ENCODE measurements around the gene SYNE2. TPM values are rescaled to one million over a fixed set of nuclear protein-coding genes. Genes with fewer than 3 reads are reported as not detected.
A peak's percentile ranks its signal among the peaks of the same experiment; 100 is the strongest.

SYNE2 gene
- total RNA-seq, 4 donors from 2014 or later = 92.4 to 165 (median 98.3) TPM

- 58% methylated on average over 2 of the region's 2 CpGs for WGBS
- Histone ChIP-seq H3K9me3 (no peaks in the 10 kb centered on the region), H3K4me3 (no peak overlapping the region), H3K27me3 (no peaks in the 10 kb centered on the region), H3K4me1 (peaks cover 0 to 24% (median 20%) of the 10 kb centered on the region in 4 donors), H3K27ac (replicated peaks in 1 of 4) (no peak overlapping the region), H3K36me3 (peaks cover 0 to 63% (median 9%) of the 10 kb centered on the region in 4 donors)
- TF ChIP-seq, protein P1, sequence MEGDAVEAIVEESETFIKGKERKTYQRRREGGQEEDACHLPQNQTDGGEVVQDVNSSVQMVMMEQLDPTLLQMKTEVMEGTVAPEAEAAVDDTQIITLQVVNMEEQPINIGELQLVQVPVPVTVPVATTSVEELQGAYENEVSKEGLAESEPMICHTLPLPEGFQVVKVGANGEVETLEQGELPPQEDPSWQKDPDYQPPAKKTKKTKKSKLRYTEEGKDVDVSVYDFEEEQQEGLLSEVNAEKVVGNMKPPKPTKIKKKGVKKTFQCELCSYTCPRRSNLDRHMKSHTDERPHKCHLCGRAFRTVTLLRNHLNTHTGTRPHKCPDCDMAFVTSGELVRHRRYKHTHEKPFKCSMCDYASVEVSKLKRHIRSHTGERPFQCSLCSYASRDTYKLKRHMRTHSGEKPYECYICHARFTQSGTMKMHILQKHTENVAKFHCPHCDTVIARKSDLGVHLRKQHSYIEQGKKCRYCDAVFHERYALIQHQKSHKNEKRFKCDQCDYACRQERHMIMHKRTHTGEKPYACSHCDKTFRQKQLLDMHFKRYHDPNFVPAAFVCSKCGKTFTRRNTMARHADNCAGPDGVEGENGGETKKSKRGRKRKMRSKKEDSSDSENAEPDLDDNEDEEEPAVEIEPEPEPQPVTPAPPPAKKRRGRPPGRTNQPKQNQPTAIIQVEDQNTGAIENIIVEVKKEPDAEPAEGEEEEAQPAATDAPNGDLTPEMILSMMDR (IDR thresholded peaks at IDR 0.05) = no peak
- no peak for TF ChIP-seq POLR2AphosphoS5 (IDR thresholded peaks at IDR 0.05)
- TF ChIP-seq POLR2A (IDR thresholded peaks at IDR 0.05; ENCODE audit: low read depth) = no peak
- no peak for TF ChIP-seq EP300 (IDR thresholded peaks at IDR 0.05)
- intact Hi-C loops (cut with DNase I) = loop anchor here (10.0 kb wide), 1 partner anchor 109 kb away; the partner anchor contains the start of gene SYNE2
- no peak for DNase-seq (ENCODE audit: extremely low spot score)
Measured at GRCh38 chr14:63963439-63963838, 110.6 kb downstream of the SYNE2 start.

GRCh38 chr14:63964113-63964512, 111.3 kb downstream of the SYNE2 start:
- no peak for TF ChIP-seq EP300 (IDR thresholded peaks at IDR 0.05)
- peaks cover 0 to 24% (median 20%) of the 10 kb centered on the region in 4 donors for H3K4me1 ChIP-seq
- WGBS = 92% methylated on average over 2 of the region's 2 CpGs
- no peak overlapping the region for H3K4me3 ChIP-seq
- H3K36me3 ChIP-seq = peaks cover 0 to 65% (median 9%) of the 10 kb centered on the region in 4 donors
- no peaks in the 10 kb centered on the region for H3K9me3 ChIP-seq
- H3K27me3 ChIP-seq = no peaks in the 10 kb centered on the region
- no peak for DNase-seq (ENCODE audit: extremely low spot score)
- H3K27ac ChIP-seq (replicated peaks in 1 of 4) = no peak overlapping the region
- intact Hi-C loops (cut with DNase I) = loop anchor here (10.0 kb wide), 1 partner anchor 109 kb away; the partner anchor contains the start of gene SYNE2

DNA sequence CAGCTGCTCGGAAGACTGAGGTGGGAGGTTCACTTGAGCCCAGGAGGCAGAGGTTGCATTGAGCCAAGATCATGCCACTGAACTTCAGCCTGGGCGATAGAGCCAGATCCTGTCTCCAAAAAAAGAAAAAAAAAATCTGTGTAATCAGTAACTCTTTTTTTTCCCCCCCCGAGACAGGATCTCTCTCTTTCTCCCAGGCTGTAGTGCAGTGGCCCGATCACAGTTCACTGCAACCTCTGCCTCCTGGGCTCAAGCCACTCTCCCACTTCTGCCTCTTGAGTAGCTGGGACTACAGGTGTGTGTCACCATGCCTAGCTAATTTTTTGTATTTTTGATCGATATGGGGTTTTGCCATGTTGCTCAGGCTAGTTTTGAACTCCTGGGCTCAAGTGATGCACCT, 113.6 kb downstream of the SYNE2 start:
- Histone ChIP-seq H3K4me3 (no peak overlapping the region), H3K9me3 (no peaks in the 10 kb centered on the region), H3K27ac (replicated peaks in 1 of 4) (no peak overlapping the region), H3K4me1 (peaks cover 0 to 24% (median 20%) of the 10 kb centered on the region in 4 donors), H3K27me3 (no peaks in the 10 kb centered on the region), H3K36me3 (peaks cover 0 to 67% (median 9%) of the 10 kb centered on the region in 4 donors)
- DNase-seq (ENCODE audit: extremely low spot score) = no peak
- 91% methylated on average over 5 of the region's 5 CpGs for WGBS
- intact Hi-C loops (cut with DNase I) = loop anchor here (10.0 kb wide), 1 partner anchor 112 kb away; the partner anchor contains the start of gene SYNE2
- no peak for TF ChIP-seq POLR2A (IDR thresholded peaks at IDR 0.05; ENCODE audit: low read depth)

GRCh38 chr14:63972323-63972932, 119.6 kb downstream of the SYNE2 start:
- TF ChIP-seq, protein P1 (IDR thresholded peaks at IDR 0.05) = no peak
- H3K4me3 ChIP-seq = peak overlapping the region in 1 of 4 donors; percentile 14
- H3K27me3 ChIP-seq = no peaks in the 10 kb centered on the region
- DNase-seq (ENCODE audit: extremely low spot score) = no peak
- peaks cover 2 to 43% (median 10%) of the 10 kb centered on the region in 4 donors for H3K36me3 ChIP-seq
- intact Hi-C loops (cut with DNase I) = no loop called here
- peak overlapping the region in 3 of 4 donors; percentile 8 to 47 (median 20) for H3K27ac ChIP-seq (replicated peaks in 1 of 4)
- 50% methylated on average over 3 of the region's 3 CpGs for WGBS
- H3K4me1 ChIP-seq = peaks cover 0 to 16% (median 14%) of the 10 kb centered on the region in 4 donors
- no peaks in the 10 kb centered on the region for H3K9me3 ChIP-seq

GRCh38 chr14:63974176-63974575, 121.4 kb downstream of the SYNE2 start:
- Histone ChIP-seq H3K4me1 (peaks cover 0 to 16% (median 14%) of the 10 kb centered on the region in 4 donors), H3K27ac (replicated peaks in 1 of 4) (no peak overlapping the region), H3K4me3 (no peak overlapping the region), H3K27me3 (no peaks in the 10 kb centered on the region), H3K36me3 (peaks cover 6 to 44% (median 11%) of the 10 kb centered on the region in 4 donors), H3K9me3 (no peaks in the 10 kb centered on the region)
- no peak for TF ChIP-seq EP300 (IDR thresholded peaks at IDR 0.05)
- no peak for TF ChIP-seq POLR2A (IDR thresholded peaks at IDR 0.05; ENCODE audit: low read depth)
- TF ChIP-seq POLR2AphosphoS5 (IDR thresholded peaks at IDR 0.05) = no peak
- TF ChIP-seq, protein P1 (IDR thresholded peaks at IDR 0.05) = no peak
- no peak for DNase-seq (ENCODE audit: extremely low spot score)
- 91% methylated on average over 5 of the region's 5 CpGs for WGBS
- intact Hi-C loops (cut with DNase I) = no loop called here

Data from esophagus muscularis mucosa (tissue), 4 donors.